ENCODE results near the gene EHMT2.

- TF ChIP-seq CTCF (tag by site-specific recombination; IDR thresholded peaks at IDR 0.05) (no peak), PATZ1 (tag by site-specific recombination; IDR thresholded peaks at IDR 0.05) (no peak), ZNF792 (tag by site-specific recombination; IDR thresholded peaks at IDR 0.05) (no peak), ZNF426 (tag by site-specific recombination; IDR thresholded peaks at IDR 0.05) (no peak), ZNF292 (tag by site-specific recombination; IDR thresholded peaks at IDR 0.05; ENCODE audit: borderline replicate concordance, low read depth) (no peak), EGR2 (tag by site-specific recombination; IDR thresholded peaks at IDR 0.05; ENCODE audit: low read depth) (no peak), ZNF2 (tag by site-specific recombination; IDR thresholded peaks at IDR 0.05) (no peak), ZNF585B (tag by site-specific recombination; IDR thresholded peaks at IDR 0.05) (no peak), KLF10 (tag by site-specific recombination; IDR thresholded peaks at IDR 0.05) (no peak), KLF8 (tag by site-specific recombination; IDR thresholded peaks at IDR 0.05) (no peak), YY1 (tag by site-specific recombination; IDR thresholded peaks at IDR 0.05) (no peak), ZNF704 (tag by site-specific recombination; IDR thresholded peaks at IDR 0.05) (no peak), ZNF311 (tag by site-specific recombination; IDR thresholded peaks at IDR 0.05; ENCODE audit: borderline replicate concordance) (no peak)
Measured at GRCh38 chr6:31887173-31888007, 10.1 kb downstream of the EHMT2 start.
